Erythroblast (primary cell): ENCODE data around the gene IFT122.

ENCODE experiments used
- DNase-seq, 2 experiments: peaks; one replicate each; lab custom pipeline; 2025; lab: John Stamatoyannopoulos, UW
- GATA1 ChIP-seq: IDR thresholded peaks from 2 replicates; pipeline ENCODE4 v1.6.1; 2011; ENCODE audit warnings: low read depth, mild to moderate bottlenecking, control low read depth, low read length, moderate library complexity
- POLR2A ChIP-seq: IDR thresholded peaks from 2 replicates; pipeline ENCODE4 v1.6.1; 2011; ENCODE audit warnings: mild to moderate bottlenecking, low read length

The IFT122 gene

DNA sequence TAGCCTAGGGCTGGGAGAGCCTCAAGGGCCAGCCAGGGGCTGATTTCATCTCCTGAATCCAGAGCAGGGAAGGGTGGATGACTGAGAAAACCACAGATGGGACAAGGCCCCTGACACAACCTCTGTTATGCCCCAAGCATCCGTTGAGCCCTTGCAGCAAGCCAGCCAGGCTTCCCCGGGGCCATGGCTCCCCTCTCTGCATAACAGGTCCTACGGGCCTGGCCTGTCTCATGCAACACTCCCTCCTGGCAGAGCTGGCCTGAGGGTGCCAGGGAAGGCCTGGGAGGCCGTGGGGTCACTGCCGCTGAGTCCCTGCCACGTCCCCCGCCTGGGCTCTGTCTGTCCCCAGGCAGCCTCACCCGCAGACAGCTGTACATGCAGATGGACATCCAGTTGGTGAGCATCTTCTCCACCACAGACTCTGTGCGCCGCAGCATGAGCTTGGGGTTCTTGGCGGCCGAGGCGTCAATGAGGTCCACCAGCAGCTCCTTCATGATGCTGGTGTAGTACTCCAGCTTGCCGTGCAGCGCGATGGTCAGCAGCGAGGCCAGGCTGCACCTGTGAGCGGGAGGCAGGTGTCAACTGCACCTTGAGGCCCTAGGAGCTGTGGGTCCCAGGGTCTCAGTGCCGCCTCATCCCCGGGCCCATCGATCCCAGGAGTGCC, 125.1 kb downstream of the IFT122 start:
- TF ChIP-seq GATA1 (no peak), POLR2A (no peak)
- DNase-seq = no peak

GRCh38 chr3:129565902-129566301, 125.9 kb downstream of the IFT122 start:
- no peak for TF ChIP-seq POLR2A
- no peak for DNase-seq

- TF ChIP-seq POLR2A (peak; percentile 11), GATA1 (no peak)
- DNase-seq = no peak
Measured at GRCh38 chr3:129567176-129567705, 127.2 kb downstream of the IFT122 start.

- DNase-seq = no peak
- TF ChIP-seq GATA1 (no peak), POLR2A (no peak)
Measured at GRCh38 chr3:129567939-129568338, 127.9 kb downstream of the IFT122 start.

GRCh38 chr3:129569856-129570255, 129.8 kb downstream of the IFT122 start:
- TF ChIP-seq POLR2A (no peak), GATA1 (no peak)
- DNase-seq = no peak
